Measurements from ENCODE around the gene PRKN.

PRKN gene

GRCh38 chr6:162187168-162187935 is 540.2 kb downstream of the PRKN start:
- DNase-seq (ENCODE audit: low spot score) = no peak
- no peak for TF ChIP-seq CTCF (IDR thresholded peaks at IDR 0.05; ENCODE audit: poor library complexity, severe bottlenecking)
- no peaks in the 10 kb centered on the region for H3K27me3 ChIP-seq (ENCODE audit: insufficient read depth, poor library complexity, severe bottlenecking)
- no peaks in the 10 kb centered on the region for H3K36me3 ChIP-seq (ENCODE audit: low read depth)
- H3K9me3 ChIP-seq (ENCODE audit: severe bottlenecking) = no peaks in the 10 kb centered on the region
- no peaks in the 10 kb centered on the region for H3K4me1 ChIP-seq (ENCODE audit: insufficient read depth, poor library complexity, severe bottlenecking)
- H3K4me3 ChIP-seq (ENCODE audit: severe bottlenecking) = no peak overlapping the region
- ATAC-seq (ENCODE audit: low read depth) = no peak
- H3K27ac ChIP-seq (ENCODE audit: poor library complexity, severe bottlenecking) = no peak overlapping the region

GRCh38 chr6:162184465-162184864 is 543.1 kb downstream of the PRKN start:
- Histone ChIP-seq H3K27ac (ENCODE audit: poor library complexity, severe bottlenecking) (no peak overlapping the region), H3K4me3 (ENCODE audit: severe bottlenecking) (no peak overlapping the region), H3K36me3 (ENCODE audit: low read depth) (no peaks in the 10 kb centered on the region), H3K27me3 (ENCODE audit: insufficient read depth, poor library complexity, severe bottlenecking) (no peaks in the 10 kb centered on the region), H3K9me3 (ENCODE audit: severe bottlenecking) (no peaks in the 10 kb centered on the region), H3K4me1 (ENCODE audit: insufficient read depth, poor library complexity, severe bottlenecking) (no peaks in the 10 kb centered on the region)
- DNase-seq (ENCODE audit: low spot score) (no peak), ATAC-seq (ENCODE audit: low read depth) (no peak)
- no peak for TF ChIP-seq CTCF (IDR thresholded peaks at IDR 0.05; ENCODE audit: poor library complexity, severe bottlenecking)

GRCh38 chr6:162181741-162182401 is 545.7 kb downstream of the PRKN start:
- peak; percentile 46; the same call in 1 of the 3 replicates for ATAC-seq (ENCODE audit: low read depth)
- Histone ChIP-seq H3K9me3 (ENCODE audit: severe bottlenecking) (no peaks in the 10 kb centered on the region), H3K27ac (ENCODE audit: poor library complexity, severe bottlenecking) (no peak overlapping the region), H3K4me3 (ENCODE audit: severe bottlenecking) (no peak overlapping the region), H3K27me3 (ENCODE audit: insufficient read depth, poor library complexity, severe bottlenecking) (no peaks in the 10 kb centered on the region), H3K36me3 (ENCODE audit: low read depth) (no peaks in the 10 kb centered on the region), H3K4me1 (ENCODE audit: insufficient read depth, poor library complexity, severe bottlenecking) (no peaks in the 10 kb centered on the region)
- no peak for DNase-seq (ENCODE audit: low spot score)
- TF ChIP-seq CTCF (IDR thresholded peaks at IDR 0.05; ENCODE audit: poor library complexity, severe bottlenecking) = no peak

GRCh38 chr6:162181111-162181510 is 546.5 kb downstream of the PRKN start:
- no peaks in the 10 kb centered on the region for H3K9me3 ChIP-seq (ENCODE audit: severe bottlenecking)
- no peaks in the 10 kb centered on the region for H3K4me1 ChIP-seq (ENCODE audit: insufficient read depth, poor library complexity, severe bottlenecking)
- TF ChIP-seq CTCF (IDR thresholded peaks at IDR 0.05; ENCODE audit: poor library complexity, severe bottlenecking) = no peak
- H3K27ac ChIP-seq (ENCODE audit: poor library complexity, severe bottlenecking) = no peak overlapping the region
- H3K4me3 ChIP-seq (ENCODE audit: severe bottlenecking) = no peak overlapping the region
- H3K36me3 ChIP-seq (ENCODE audit: low read depth) = no peaks in the 10 kb centered on the region
- DNase-seq (ENCODE audit: low spot score) (no peak), ATAC-seq (ENCODE audit: low read depth) (no peak)
- H3K27me3 ChIP-seq (ENCODE audit: insufficient read depth, poor library complexity, severe bottlenecking) = no peaks in the 10 kb centered on the region
